Measurements from ENCODE around the gene GPR39.

Gene GPR39

GRCh38 chr2:132415256-132415914, 1.2 kb upstream of the GPR39 start:
- DNase-seq: no peak

- DNase-seq: no peak
Observed at GRCh38 chr2:132415915-132416722, 486 bp upstream of the GPR39 start.

- DNase-seq: no peak
Observed at GRCh38 chr2:132417430-132418035, 928 bp downstream of the GPR39 start.

GRCh38 chr2:132419235-132419634, 2.6 kb downstream of the GPR39 start:
- no peak for DNase-seq

GRCh38 chr2:132419941-132420340, 3.3 kb downstream of the GPR39 start:
- DNase-seq: no peak

GRCh38 chr2:132420816-132421805, 4.5 kb downstream of the GPR39 start:
- no peak for DNase-seq

- DNase-seq: no peak
Observed at GRCh38 chr2:132422736-132423135, 6.1 kb downstream of the GPR39 start.

GRCh38 chr2:132424526-132425121, 8.0 kb downstream of the GPR39 start:
- DNase-seq: no peak

- DNase-seq: no peak
Observed at GRCh38 chr2:132426033-132426432, 9.4 kb downstream of the GPR39 start.

- DNase-seq: no peak
Observed at GRCh38 chr2:132426656-132427055, 10.1 kb downstream of the GPR39 start.

- no peak for DNase-seq
Observed at GRCh38 chr2:132429351-132429750, 12.7 kb downstream of the GPR39 start.

- DNase-seq: no peak
Observed at GRCh38 chr2:132429941-132430573, 13.5 kb downstream of the GPR39 start.

- DNase-seq: no peak
Observed at GRCh38 chr2:132430895-132431294, 14.3 kb downstream of the GPR39 start.

- DNase-seq: no peak
Observed at GRCh38 chr2:132437852-132438669, 21.5 kb downstream of the GPR39 start.

- no peak for DNase-seq
Observed at GRCh38 chr2:132438691-132439090, 22.1 kb downstream of the GPR39 start.

- no peak for DNase-seq
Observed at GRCh38 chr2:132439703-132440398, 23.2 kb downstream of the GPR39 start.

- DNase-seq: no peak
Observed at GRCh38 chr2:132441051-132441450, 24.4 kb downstream of the GPR39 start.

- no peak for DNase-seq
Observed at GRCh38 chr2:132442278-132442677, 25.7 kb downstream of the GPR39 start.

GRCh38 chr2:132443106-132443505, 26.5 kb downstream of the GPR39 start:
- no peak for DNase-seq

- no peak for DNase-seq
Observed at GRCh38 chr2:132446444-132446843, 29.8 kb downstream of the GPR39 start.
